ENCODE data around the gene RGS3. TPM values are rescaled to one million over a fixed set of nuclear protein-coding genes. Genes with fewer than 3 reads are reported as not detected.

Gene RGS3
- total and polyA plus RNA-seq, 7 donors = 26.9 to 50.7 (median 38.3) TPM

DNA sequence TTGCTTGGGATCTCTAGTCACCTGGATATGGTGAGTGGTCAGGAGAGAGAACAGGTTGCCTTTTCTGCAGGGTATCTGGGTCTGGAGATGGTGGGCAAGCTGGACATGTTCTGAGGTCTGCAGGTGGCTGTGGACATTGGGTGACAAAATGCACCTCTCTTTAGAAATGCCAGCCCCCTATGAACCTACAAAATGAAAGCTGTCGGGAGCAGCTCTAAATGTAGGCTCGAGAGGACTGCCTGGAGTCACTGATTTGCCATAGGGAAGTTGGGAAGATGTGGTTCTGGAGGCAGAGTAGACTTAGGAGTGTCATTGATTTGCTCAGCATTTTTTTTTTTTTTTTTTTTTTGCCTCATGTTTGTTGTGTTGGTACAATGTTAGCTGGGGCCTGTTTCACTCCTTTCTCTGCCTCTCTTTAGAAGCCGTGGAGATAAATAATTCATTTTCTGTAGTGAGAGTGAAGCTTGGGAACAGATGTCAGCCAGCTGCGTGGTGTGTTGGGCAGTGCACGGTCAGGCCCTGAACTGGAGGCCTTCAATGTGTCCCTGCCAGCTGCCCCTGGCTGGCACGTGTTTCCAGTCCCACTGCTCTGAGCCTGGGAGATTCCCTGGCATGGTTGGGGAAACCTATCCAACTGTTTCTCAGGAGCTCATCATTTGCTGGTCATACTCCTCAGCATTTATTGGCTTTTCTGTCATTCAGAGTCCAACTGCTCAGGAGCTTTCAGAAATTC, 5.4 kb downstream of the RGS3 start:
- H3K4me1 ChIP-seq = peaks cover 0 to 37% (median 23%) of the 10 kb centered on the region in 4 donors

DNA sequence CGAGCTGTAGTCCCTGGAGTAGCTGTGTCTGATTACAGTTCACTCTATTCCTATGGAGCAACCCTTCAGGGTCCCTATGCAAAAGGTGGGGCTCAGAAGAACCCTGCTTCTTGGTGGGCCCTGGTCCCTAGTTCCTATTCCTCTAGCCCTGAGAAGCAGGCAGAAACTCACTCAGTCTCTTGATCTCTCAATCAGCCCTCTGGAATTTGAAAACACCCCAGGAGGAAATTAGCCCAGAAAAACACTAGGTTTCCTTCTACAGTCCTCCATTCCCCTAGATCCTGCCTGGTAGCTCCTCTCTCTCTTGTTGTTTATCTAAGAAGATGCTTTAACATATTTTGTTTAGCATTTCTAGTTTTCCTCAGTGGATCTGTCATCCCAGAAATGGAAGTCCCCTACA, 7.6 kb downstream of the RGS3 start:
- Histone ChIP-seq H3K9me3 (no peaks in the 10 kb centered on the region), H3K4me3 (no peak overlapping the region), H3K27me3 (no peaks in the 10 kb centered on the region), H3K4me1 (peaks cover 0 to 33% (median 22%) of the 10 kb centered on the region in 4 donors), H3K27ac (no peak overlapping the region), H3K36me3 (no peaks in the 10 kb centered on the region)
- no peak for DNase-seq
- TF ChIP-seq POLR2A (IDR thresholded peaks at IDR 0.05) (no peak), EP300 (IDR thresholded peaks at IDR 0.05) (no peak), POLR2AphosphoS5 (IDR thresholded peaks at IDR 0.05) (no peak)
- TF ChIP-seq, protein P1, sequence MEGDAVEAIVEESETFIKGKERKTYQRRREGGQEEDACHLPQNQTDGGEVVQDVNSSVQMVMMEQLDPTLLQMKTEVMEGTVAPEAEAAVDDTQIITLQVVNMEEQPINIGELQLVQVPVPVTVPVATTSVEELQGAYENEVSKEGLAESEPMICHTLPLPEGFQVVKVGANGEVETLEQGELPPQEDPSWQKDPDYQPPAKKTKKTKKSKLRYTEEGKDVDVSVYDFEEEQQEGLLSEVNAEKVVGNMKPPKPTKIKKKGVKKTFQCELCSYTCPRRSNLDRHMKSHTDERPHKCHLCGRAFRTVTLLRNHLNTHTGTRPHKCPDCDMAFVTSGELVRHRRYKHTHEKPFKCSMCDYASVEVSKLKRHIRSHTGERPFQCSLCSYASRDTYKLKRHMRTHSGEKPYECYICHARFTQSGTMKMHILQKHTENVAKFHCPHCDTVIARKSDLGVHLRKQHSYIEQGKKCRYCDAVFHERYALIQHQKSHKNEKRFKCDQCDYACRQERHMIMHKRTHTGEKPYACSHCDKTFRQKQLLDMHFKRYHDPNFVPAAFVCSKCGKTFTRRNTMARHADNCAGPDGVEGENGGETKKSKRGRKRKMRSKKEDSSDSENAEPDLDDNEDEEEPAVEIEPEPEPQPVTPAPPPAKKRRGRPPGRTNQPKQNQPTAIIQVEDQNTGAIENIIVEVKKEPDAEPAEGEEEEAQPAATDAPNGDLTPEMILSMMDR (IDR thresholded peaks at IDR 0.05) = no peak
- intact Hi-C loops (cut with DNase I) = no loop called here
- WGBS, 2 donors = 82 to 86% methylated on average over 1 of the region's 1 CpG

More for the DNA sequence above, 5.4 kb downstream of the RGS3 start:
- 75 to 80% methylated on average over 6 of the region's 6 CpGs for WGBS, 2 donors
- H3K27ac ChIP-seq = peak overlapping the region; percentile 30 to 70 (median 51)
- peak; percentile 69 for DNase-seq
- no peaks in the 10 kb centered on the region for H3K9me3 ChIP-seq
- H3K27me3 ChIP-seq = no peaks in the 10 kb centered on the region
- H3K36me3 ChIP-seq = no peaks in the 10 kb centered on the region
- H3K4me3 ChIP-seq = no peak overlapping the region
- TF ChIP-seq EP300 (IDR thresholded peaks at IDR 0.05) (no peak), POLR2AphosphoS5 (IDR thresholded peaks at IDR 0.05) (no peak), POLR2A (IDR thresholded peaks at IDR 0.05) (no peak)
- TF ChIP-seq, protein P1 (IDR thresholded peaks at IDR 0.05) = no peak
- intact Hi-C loops (cut with DNase I) = no loop called here

DNA sequence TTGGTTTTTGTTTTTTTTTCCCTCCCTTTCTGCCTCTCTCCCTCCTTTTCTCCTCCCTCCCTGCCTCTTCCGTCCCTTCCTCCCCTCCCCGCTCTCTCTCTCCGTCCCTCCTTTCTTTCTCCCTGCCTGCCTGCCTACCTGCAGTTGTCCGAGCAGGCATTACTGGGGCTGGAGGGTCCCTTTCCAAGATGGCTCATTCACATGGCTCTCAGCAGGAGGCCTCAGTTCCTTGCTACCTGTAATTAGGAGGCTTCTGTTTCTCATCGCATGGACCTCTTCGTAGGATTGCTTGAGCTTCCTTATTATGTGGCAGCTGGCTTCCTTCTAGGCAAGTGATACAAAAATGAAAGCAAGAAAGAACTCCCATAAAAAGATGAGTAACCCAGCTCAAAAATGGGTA, 8.0 kb downstream of the RGS3 start:
- intact Hi-C loops (cut with DNase I) = no loop called here
- no peaks in the 10 kb centered on the region for H3K36me3 ChIP-seq
- WGBS, 2 donors = 86 to 87% methylated on average over 6 of the region's 6 CpGs
- no peak for TF ChIP-seq EP300 (IDR thresholded peaks at IDR 0.05)
- TF ChIP-seq, protein P1 (IDR thresholded peaks at IDR 0.05) = no peak
- no peak for TF ChIP-seq POLR2A (IDR thresholded peaks at IDR 0.05)
- no peak for TF ChIP-seq POLR2AphosphoS5 (IDR thresholded peaks at IDR 0.05)
- H3K4me3 ChIP-seq = no peak overlapping the region
- no peak for DNase-seq
- H3K9me3 ChIP-seq = no peaks in the 10 kb centered on the region
- H3K4me1 ChIP-seq = peaks cover 0 to 30% (median 21%) of the 10 kb centered on the region in 4 donors
- H3K27me3 ChIP-seq = no peaks in the 10 kb centered on the region
- H3K27ac ChIP-seq = no peak overlapping the region

DNA sequence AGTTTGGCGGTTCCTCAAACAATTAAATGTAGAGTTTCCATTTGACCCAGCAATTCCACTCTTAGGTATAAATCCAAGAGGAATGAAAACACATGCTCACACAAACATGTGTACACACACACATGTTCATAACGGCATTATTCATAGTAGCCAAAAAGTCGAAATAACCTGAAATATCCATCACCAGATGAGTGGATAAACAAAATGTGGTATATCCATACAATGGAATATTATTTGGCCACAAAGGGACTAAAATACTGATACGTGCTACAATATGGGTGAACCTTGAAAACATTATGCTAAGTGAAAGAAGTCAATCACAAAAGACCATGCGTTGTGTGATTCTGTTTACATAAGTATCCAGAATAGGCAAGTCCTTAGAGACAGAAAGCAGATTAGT, 8.7 kb downstream of the RGS3 start:
- WGBS, 2 donors = 96 to 98% methylated on average over 5 of the region's 5 CpGs
- H3K4me1 ChIP-seq = peaks cover 0 to 30% (median 21%) of the 10 kb centered on the region in 4 donors
- no peaks in the 10 kb centered on the region for H3K27me3 ChIP-seq
- intact Hi-C loops (cut with DNase I) = no loop called here
- DNase-seq = no peak
- no peak overlapping the region for H3K27ac ChIP-seq
- H3K36me3 ChIP-seq = no peaks in the 10 kb centered on the region
- TF ChIP-seq POLR2AphosphoS5 (IDR thresholded peaks at IDR 0.05) (no peak), EP300 (IDR thresholded peaks at IDR 0.05) (no peak), POLR2A (IDR thresholded peaks at IDR 0.05) (no peak)
- TF ChIP-seq, protein P1 (IDR thresholded peaks at IDR 0.05) = no peak
- no peaks in the 10 kb centered on the region for H3K9me3 ChIP-seq
- H3K4me3 ChIP-seq = no peak overlapping the region

Measured in sigmoid colon (tissue), 7 donors.